CD14-positive monocyte (primary cell): ENCODE data around the gene CTNND1. TPM values are rescaled to one million over a fixed set of nuclear protein-coding genes. Genes with fewer than 3 reads are reported as not detected.

Experiments
- DNase-seq, 3 donors: peaks; one replicate each; pipeline ENCODE4 v3.0.0-alpha.2; 2011 to 2022
- H2AFZ ChIP-seq: 2 replicates; pipeline ENCODE4 v1.6.0; 2012; ENCODE audit warnings: mild to moderate bottlenecking, low read depth, low read length, inconsistent platforms; ENCODE audit not compliant: insufficient read depth, poor library complexity, severe bottlenecking
- H3K27ac ChIP-seq, 2 donors: 1 replicate in 1 of 2; 2 replicates in 1 of 2; pipeline ENCODE4 v1.5.1; 2012 to 2013; ENCODE audit warnings: low read length in 2 of 2, control low read depth in 1 of 2, inconsistent platforms in 1 of 2, low read depth in 1 of 2, mild to moderate bottlenecking in 1 of 2
- H3K27me3 ChIP-seq, 2 donors: one replicate each; pipeline versions ENCODE4 v1.6.0 to v1.6.1; 2011 to 2013; ENCODE audit warnings: low read length in 2 of 2; ENCODE audit not compliant: control insufficient read depth in 2 of 2, insufficient read depth in 2 of 2
- H3K36me3 ChIP-seq, 2 donors: replicated peaks in 1 of 2; 1 replicate in 1 of 2; 2 replicates in 1 of 2; pipeline versions ENCODE4 v1.5.1 to v1.6.1; 2012 to 2013; ENCODE audit warnings: low read length in 2 of 2, control low read depth in 1 of 2, inconsistent platforms in 1 of 2, mild to moderate bottlenecking in 1 of 2; ENCODE audit not compliant: insufficient read depth in 2 of 2, control insufficient read depth in 1 of 2
- H3K4me1 ChIP-seq, 2 donors: 1 replicate in 1 of 2; 2 replicates in 1 of 2; pipeline versions ENCODE4 v1.5.1 to v1.6.1; 2012 to 2013; ENCODE audit warnings: low read length in 2 of 2, control low read depth in 1 of 2, inconsistent platforms in 1 of 2, mild to moderate bottlenecking in 1 of 2, moderate library complexity in 1 of 2; ENCODE audit not compliant: insufficient read depth in 2 of 2, control insufficient read depth in 1 of 2
- H3K4me2 ChIP-seq: replicated peaks from 2 replicates; pipeline ENCODE3; 2012; ENCODE audit warnings: low read length, moderate library complexity, mild to moderate bottlenecking; ENCODE audit not compliant: poor library complexity, severe bottlenecking; ENCODE audit errors: extremely low read depth
- H3K4me3 ChIP-seq, 3 experiments: fragments of 200-600 bp in 1 of 3; sonication (generic) in 1 of 3; replicated peaks in 1 of 3; 1 replicate in 2 of 3; 2 replicates in 1 of 3; pipeline ENCODE4 v1.5.1; 2011 to 2013; ENCODE audit warnings: low read length in 3 of 3, mild to moderate bottlenecking in 3 of 3, control low read depth in 2 of 3, low read depth in 2 of 3, inconsistent platforms in 1 of 3, moderate library complexity in 1 of 3
- H3K79me2 ChIP-seq: 2 replicates; pipeline ENCODE4 v1.6.0; 2012; ENCODE audit warnings: mild to moderate bottlenecking, control low read depth, inconsistent platforms, low read length, moderate library complexity; ENCODE audit not compliant: insufficient read depth
- H3K9ac ChIP-seq: 2 replicates; pipeline ENCODE4 v1.6.0; 2017; ENCODE audit warnings: low read length, mild to moderate bottlenecking; ENCODE audit not compliant: insufficient read depth, poor library complexity, severe bottlenecking
- H3K9me3 ChIP-seq, 2 donors: replicated peaks in 1 of 2; 1 replicate in 1 of 2; 2 replicates in 1 of 2; pipeline versions ENCODE4 v1.5.1 to v1.6.1; 2012 to 2013; ENCODE audit warnings: low read length in 2 of 2, control low read depth in 1 of 2; ENCODE audit not compliant: control insufficient read depth in 1 of 2, insufficient read depth in 1 of 2
- H4K20me1 ChIP-seq: 2 replicates; pipeline ENCODE4 v1.6.0; 2012; ENCODE audit warnings: mild to moderate bottlenecking, low read length, control low read depth, moderate library complexity; ENCODE audit not compliant: insufficient read depth
- H3K27ac Mint-ChIP-seq, 7 donors: one replicate each; pipeline ENCODE4 v1.8.0; 2020; ENCODE audit warnings: mild to moderate bottlenecking in 7 of 7, mixed read lengths in 7 of 7, moderate library complexity in 6 of 7, inconsistent platforms in 2 of 7
- H3K27me3 Mint-ChIP-seq, 3 donors: one replicate each; pipeline ENCODE4 v1.8.0; 2021 to 2022; ENCODE audit warnings: low read depth in 3 of 3, mild to moderate bottlenecking in 3 of 3, mixed read lengths in 3 of 3, moderate library complexity in 3 of 3, inconsistent platforms in 1 of 3
- H3K36me3 Mint-ChIP-seq, 2 donors: one replicate each; pipeline ENCODE4 v1.8.0; 2020; ENCODE audit warnings: mixed read lengths in 2 of 2, inconsistent platforms in 1 of 2, mild to moderate bottlenecking in 1 of 2
- H3K4me1 Mint-ChIP-seq: one replicate; pipeline ENCODE4 v1.8.0; 2020; ENCODE audit warnings: mild to moderate bottlenecking, mixed read lengths
- H3K4me3 Mint-ChIP-seq, 2 donors: one replicate each; pipeline ENCODE4 v1.8.0; 2020; ENCODE audit warnings: mild to moderate bottlenecking in 2 of 2, mixed read lengths in 2 of 2, moderate library complexity in 1 of 2
- H3K9me3 Mint-ChIP-seq, 7 donors: one replicate each; pipeline ENCODE4 v1.8.0; 2020 to 2022; ENCODE audit warnings: mixed read lengths in 7 of 7, mild to moderate bottlenecking in 6 of 7, moderate library complexity in 6 of 7, inconsistent platforms in 2 of 7
- WGBS: methylation state at CpG from one replicate; pipeline ENCODE4 v1.1.5; 2013; ENCODE audit warnings: missing lambda C conversion rate; ENCODE audit not compliant: insufficient coverage; 5-methylcytosine and 5-hydroxymethylcytosine counted together
- intact Hi-C, 2 donors: fragments of 100-400 bp; cut with micrococcal nuclease; formaldehyde crosslinking; loops; one replicate each; pipeline versions ENCODE4 v1.15.0 to v1.15.1; 2023
- polyA plus RNA-seq, 3 donors: library from polyadenylated mRNA; depleted of rRNA in 1 of 3; unstranded in 2 of 3; stranded (reverse) in 1 of 3; fragments of 300-500 nt in 2 of 3; fragments of >200 nt in 1 of 3; fragmentation: Illumina TruSeq in 2 of 3; gene quantifications; 1 replicate in 2 of 3; 2 replicates in 1 of 3; pipeline ENCODE4 v1.2.3, GENCODE V29; 2012 to 2021
- TF ChIP-seq, protein P1 (sequence below): fragments of 200-600 bp; IDR thresholded peaks from one replicate; pipeline ENCODE4 v1.8.0; 2022; ENCODE audit warnings: antibody characterized with exemption, mild to moderate bottlenecking

Gene CTNND1
- polyA plus RNA-seq, 3 donors, result 10.8 to 36.0 (median 13.7) TPM

DNA sequence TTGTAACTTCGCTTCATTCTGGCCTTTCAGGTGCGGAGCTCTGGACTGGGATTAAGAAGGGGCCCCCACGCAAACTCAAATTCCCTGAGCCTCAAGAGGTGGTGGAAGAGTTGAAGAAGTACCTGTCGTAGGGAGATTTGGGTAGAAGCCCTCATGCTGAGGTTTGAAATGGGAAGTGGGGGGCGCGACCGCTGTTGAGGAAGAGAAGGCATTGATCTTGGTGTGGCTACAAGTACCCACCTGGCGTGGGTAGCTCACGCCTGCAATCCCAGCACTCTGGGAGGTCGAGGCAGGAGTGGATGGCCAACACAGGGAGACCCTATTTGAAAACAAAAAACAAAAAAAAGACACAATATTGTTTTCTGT lies 19.5 kb upstream of the CTNND1 start:
- Histone ChIP-seq H3K27ac (peak overlapping the region; percentile 87 to 94), H3K36me3 (peaks cover 51 to 78% of the 10 kb centered on the region in 2 donors), H3K9me3 (no peaks in the 10 kb centered on the region), H2AFZ (peak overlapping the region; percentile 91), H3K27me3 (no peaks in the 10 kb centered on the region), H3K79me2 (peaks cover 22% of the 10 kb centered on the region), H3K4me2 (peak overlapping the region; percentile 93), H3K9ac (peak overlapping the region; percentile 91), H3K4me1 (peaks cover 15 to 17% of the 10 kb centered on the region in 2 donors), H3K4me3 (peak overlapping the region; percentile 89 to 98 (median 94)), H4K20me1 (peaks cover 27% of the 10 kb centered on the region)
- WGBS, result 0% methylated on average over 8 of the region's 10 CpGs
- intact Hi-C loops, result loop anchor here in 1 of 2 donors (5.0 kb wide), 1 partner anchor 60 kb away; no protein-coding TSS in a partner anchor
- Mint-ChIP-seq H3K9me3 (no peaks in the 10 kb centered on the region), H3K27me3 (no peaks in the 10 kb centered on the region), H3K27ac (peak overlapping the region; percentile 92 to 97 (median 94)), H3K4me3 (peak overlapping the region; percentile 96 to 99), H3K36me3 (peaks cover 57 to 64% of the 10 kb centered on the region in 2 donors), H3K4me1 (peaks cover 14% of the 10 kb centered on the region)
- TF ChIP-seq, protein P1, sequence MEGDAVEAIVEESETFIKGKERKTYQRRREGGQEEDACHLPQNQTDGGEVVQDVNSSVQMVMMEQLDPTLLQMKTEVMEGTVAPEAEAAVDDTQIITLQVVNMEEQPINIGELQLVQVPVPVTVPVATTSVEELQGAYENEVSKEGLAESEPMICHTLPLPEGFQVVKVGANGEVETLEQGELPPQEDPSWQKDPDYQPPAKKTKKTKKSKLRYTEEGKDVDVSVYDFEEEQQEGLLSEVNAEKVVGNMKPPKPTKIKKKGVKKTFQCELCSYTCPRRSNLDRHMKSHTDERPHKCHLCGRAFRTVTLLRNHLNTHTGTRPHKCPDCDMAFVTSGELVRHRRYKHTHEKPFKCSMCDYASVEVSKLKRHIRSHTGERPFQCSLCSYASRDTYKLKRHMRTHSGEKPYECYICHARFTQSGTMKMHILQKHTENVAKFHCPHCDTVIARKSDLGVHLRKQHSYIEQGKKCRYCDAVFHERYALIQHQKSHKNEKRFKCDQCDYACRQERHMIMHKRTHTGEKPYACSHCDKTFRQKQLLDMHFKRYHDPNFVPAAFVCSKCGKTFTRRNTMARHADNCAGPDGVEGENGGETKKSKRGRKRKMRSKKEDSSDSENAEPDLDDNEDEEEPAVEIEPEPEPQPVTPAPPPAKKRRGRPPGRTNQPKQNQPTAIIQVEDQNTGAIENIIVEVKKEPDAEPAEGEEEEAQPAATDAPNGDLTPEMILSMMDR, result no peak
- no peak for DNase-seq

DNA sequence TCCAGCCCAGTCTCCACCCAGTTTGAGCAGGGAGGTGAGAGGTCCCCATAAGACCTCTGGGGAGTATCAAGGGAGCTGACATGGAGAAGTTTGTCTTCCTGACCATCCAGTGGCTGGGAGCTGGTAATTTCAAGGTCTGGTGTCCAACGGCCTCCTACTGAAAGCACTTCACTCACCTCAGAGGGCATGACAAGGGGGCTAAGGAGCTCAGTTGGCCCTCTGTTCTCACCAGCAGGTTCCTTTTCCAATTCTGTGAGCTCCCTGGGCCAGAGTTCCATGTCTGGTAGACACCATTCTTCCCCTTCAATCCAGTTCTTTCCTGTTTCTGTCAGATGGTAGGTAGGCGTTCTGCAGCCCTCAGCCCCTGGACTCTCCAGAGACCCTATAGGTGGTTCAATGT lies 17.2 kb upstream of the CTNND1 start:
- Histone ChIP-seq H3K79me2 (peaks cover 22% of the 10 kb centered on the region), H3K9me3 (no peaks in the 10 kb centered on the region), H3K27me3 (no peaks in the 10 kb centered on the region), H3K27ac (no peak overlapping the region), H2AFZ (no peak overlapping the region), H4K20me1 (peaks cover 27% of the 10 kb centered on the region), H3K36me3 (peaks cover 31 to 59% of the 10 kb centered on the region in 2 donors), H3K4me1 (peaks cover 15 to 17% of the 10 kb centered on the region in 2 donors), H3K4me2 (no peak overlapping the region), H3K4me3 (no peak overlapping the region), H3K9ac (no peak overlapping the region)
- Mint-ChIP-seq H3K27me3 (no peaks in the 10 kb centered on the region), H3K4me3 (no peak overlapping the region), H3K27ac (no peak overlapping the region), H3K4me1 (peaks cover 14% of the 10 kb centered on the region), H3K9me3 (no peaks in the 10 kb centered on the region), H3K36me3 (peaks cover 40 to 47% of the 10 kb centered on the region in 2 donors)
- TF ChIP-seq, protein P1, result no peak
- intact Hi-C loops, result loop anchor here in 1 of 2 donors (5.0 kb wide), 1 partner anchor 58 kb away; no protein-coding TSS in a partner anchor
- 100% methylated on average over 1 of the region's 2 CpGs for WGBS
- no peak for DNase-seq
